NCI-H748 (cell line): ENCODE results near the gene CYB5B.

Experiments used
- DNase-seq: peaks from one replicate; lab custom pipeline; 2025; ENCODE audit not compliant: unreplicated experiment; lab: John Stamatoyannopoulos, UW

The CYB5B gene

GRCh38 chr16:69424053-69424934, at the start of gene CYB5B:
TSS of gene CYB5B (plus strand) at chr16:69424619. CDS start at chr16:69424684, 65 bp downstream.
- DNase-seq = peak; percentile 98

- DNase-seq = no peak
Observed at GRCh38 chr16:69376393-69377059, 47.9 kb upstream of the CYB5B start.

DNA sequence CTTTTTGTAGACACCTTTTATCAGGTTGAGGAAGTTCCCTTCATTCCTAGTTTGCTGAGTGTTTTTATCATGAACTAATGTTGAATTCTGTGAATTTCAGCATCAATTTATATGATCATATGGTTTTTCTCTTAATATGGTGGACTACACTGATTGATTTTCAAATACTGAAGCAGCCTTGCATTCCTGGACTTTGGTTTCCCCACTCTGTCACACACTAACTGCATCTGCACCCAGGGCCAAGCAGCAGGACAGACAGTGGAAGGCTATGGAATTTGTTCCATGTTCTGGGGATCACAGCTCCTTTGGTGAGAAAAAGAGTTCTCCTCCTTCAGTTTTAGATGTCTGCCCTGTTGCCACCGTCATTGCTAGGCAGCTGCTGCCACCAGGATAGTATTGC, 46.4 kb upstream of the CYB5B start:
- no peak for DNase-seq

GRCh38 chr16:69378760-69379159, 45.7 kb upstream of the CYB5B start:
- DNase-seq = no peak

GRCh38 chr16:69381231-69381630, 43.2 kb upstream of the CYB5B start:
- no peak for DNase-seq

- DNase-seq = no peak
Observed at GRCh38 chr16:69382421-69382820, 42.0 kb upstream of the CYB5B start.

GRCh38 chr16:69384974-69385373, 39.4 kb upstream of the CYB5B start:
- no peak for DNase-seq

- no peak for DNase-seq
Observed at GRCh38 chr16:69386596-69386995, 37.8 kb upstream of the CYB5B start.

DNA sequence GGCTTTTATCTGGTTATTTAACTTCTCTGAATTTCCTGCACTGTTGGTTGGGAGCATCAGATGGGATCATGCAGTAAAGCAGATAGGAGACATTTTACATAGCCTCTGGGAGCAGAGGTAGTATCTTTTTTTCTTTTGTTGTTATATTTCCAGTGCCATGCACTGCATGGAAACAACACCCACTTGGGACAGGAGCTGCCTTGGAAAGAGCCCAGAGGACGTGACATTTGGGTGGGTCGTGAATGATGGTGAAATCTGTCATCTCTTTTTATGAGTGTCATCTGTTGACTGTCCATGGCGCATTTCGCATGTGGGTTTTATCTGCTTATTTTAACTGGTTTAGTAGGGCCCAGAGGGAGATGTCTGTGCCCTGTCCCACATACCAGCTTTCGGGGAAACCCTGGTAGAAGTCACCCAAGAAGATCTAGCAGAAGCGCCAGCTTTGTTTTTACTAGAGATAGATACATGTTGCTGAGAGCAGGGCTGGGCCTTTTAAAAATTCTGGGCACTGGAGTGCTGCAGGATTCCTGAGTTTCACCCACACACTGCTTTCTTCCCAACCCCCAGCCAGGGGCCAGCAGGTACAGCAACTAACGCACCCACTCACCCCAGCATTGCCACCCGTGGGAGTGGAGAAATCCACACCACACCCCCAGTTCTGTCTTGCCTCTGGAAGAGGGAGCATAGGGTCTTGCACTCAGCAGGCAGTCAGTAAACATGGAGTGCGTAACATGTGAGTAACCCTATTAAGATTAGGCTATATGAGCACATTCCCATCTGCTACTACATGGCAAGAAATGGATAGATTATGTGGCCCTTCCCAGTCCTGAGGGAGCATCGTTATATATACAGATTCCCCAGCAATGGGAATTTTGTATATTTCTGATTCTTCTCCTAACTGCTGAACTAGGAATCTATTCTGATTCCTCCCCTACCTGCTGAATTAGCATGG, 30.2 kb upstream of the CYB5B start:
- no peak for DNase-seq

DNA sequence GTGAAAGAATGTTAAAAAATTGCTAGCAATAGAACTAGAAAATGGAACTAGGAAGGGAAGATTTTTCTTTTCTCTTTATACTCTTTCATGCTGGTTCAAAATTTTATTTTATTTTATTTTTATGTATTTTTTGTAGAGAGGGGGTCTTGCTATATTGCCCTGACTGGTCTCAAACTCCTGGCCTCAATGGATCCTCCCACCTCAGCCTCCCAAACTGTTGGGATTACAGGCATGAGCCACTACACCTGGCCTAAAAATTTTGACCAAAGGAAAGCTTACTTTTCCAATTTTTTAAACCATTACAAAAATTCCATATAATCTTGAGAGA, 28.6 kb upstream of the CYB5B start:
- no peak for DNase-seq

DNA sequence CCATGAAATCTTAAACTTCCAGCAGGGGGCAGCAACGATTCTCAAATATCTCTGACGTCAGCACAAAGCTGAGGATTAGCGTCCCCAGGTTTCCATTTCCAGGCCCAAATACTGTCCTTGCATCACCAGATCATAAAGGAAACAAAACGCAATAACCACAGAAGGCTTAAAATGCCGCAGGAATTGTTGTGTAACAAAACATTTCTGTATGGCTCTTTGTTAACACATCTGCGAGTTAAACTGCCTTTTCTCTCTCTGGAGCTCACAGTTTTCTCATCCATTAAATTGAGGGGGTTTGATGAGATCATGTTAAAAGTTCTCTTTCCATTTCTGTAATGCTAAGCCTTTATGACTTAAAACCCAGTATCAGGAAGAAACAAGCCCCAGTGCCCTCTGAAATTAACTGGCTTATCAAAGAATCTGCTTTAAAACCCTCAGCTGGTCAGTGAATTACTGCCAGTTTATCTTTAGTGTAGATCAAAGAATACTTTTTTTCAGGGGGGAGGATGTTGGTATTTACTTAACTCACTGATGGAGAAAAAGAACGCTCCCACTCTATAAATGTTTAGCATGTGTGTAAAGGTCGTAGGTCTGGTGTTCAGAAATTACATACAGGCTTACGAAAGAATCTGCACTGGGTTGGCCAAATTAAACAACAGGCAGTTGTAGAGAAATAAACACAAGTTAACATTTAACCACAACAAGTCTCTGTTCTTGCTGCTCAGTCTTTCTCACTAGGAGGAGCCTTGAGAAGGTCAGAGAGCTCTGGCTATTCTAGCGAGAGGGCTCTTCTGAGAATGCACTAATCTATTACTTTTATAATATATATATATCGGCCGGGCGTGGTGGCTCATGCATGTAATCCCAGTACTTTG, 28.0 kb upstream of the CYB5B start:
- peak; percentile 74 for DNase-seq

DNA sequence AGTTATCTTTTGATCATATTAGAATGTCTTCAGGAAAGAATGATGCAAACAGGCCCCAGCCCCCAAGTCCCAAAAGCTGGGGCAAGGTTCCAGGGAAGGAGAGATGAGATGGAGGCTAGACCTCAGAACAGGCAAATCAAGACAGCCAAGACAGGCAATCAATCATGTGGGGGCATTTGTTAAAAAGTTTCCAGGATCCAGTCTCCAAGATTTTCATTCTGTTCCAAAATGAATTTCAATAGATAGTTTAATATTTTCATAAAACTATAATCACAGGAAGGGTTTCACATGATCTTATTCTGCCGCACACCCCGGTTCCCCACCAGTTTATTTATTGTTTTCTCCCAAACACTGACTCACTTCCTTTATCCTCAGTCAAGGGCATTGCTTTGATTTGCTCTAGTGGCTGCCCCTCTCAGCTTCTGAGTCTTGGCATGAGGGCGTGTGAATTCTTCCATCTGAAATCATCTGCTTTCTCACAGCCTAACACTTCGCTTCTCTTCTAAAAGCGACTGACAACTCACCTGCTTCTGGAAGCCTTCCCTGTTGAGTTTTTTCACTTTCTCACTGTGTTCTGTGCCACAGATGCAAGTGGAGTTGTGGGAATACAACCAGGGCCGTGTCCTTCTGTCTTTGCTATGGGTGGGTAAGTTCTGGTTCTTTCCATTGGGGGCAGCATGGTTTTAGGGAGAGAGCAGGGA, 26.4 kb upstream of the CYB5B start:
- peak; percentile 24 for DNase-seq

DNA sequence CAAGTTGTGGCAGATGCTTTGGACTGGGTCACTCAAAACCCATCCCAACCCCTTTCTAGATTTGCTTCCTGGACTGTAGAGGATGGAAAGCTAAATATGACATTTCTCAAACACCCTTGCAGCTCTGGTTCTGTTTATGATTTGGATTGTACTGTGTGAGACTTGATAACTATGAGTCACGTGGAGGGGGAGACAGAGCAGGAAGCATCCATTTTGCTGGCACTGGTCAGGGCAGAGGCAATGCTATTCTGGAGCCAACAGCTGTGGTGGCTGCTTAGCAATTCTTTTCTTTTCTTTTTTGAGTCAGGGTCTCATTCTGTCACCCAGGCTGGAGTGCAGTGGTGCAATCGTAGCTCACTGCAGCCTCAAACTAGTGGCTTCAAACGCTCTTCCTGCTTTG, 25.1 kb upstream of the CYB5B start:
- no peak for DNase-seq

- DNase-seq = no peak
Observed at GRCh38 chr16:69402439-69402838, 22.0 kb upstream of the CYB5B start.

GRCh38 chr16:69404275-69404805, 20.1 kb upstream of the CYB5B start:
- no peak for DNase-seq

GRCh38 chr16:69405326-69405725, 19.1 kb upstream of the CYB5B start:
- DNase-seq = no peak

- DNase-seq = no peak
Observed at GRCh38 chr16:69405757-69406156, 18.7 kb upstream of the CYB5B start.

DNA sequence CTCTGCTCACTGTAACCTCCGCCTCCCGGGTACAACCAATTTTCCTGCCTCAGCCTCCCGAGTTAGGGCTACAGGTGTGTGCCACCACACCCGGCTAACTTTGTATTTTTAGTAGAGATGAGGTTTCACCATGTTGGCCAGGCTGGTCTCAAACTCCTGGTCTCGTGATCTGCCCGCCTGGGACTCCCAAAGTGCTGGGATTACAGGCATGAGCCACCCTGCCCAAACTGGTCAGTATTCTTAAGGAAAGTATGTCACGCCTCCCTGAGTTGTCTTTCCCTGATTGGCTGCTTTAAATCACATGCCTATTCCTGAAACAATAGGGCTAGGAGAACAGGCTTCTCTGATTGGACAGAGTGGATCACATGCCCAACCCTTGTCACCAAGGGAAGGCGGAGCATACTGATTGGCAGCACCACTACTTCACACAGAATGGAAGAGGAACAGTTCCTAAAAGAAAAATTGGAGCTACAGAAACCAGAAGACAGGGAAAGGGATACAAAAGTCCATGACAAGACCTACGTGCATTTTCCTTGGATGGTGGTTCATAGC, 17.6 kb upstream of the CYB5B start:
- no peak for DNase-seq

GRCh38 chr16:69407702-69408323, 16.6 kb upstream of the CYB5B start:
- no peak for DNase-seq
